Measurements from ENCODE around the gene ADAMTSL2.

DNA sequence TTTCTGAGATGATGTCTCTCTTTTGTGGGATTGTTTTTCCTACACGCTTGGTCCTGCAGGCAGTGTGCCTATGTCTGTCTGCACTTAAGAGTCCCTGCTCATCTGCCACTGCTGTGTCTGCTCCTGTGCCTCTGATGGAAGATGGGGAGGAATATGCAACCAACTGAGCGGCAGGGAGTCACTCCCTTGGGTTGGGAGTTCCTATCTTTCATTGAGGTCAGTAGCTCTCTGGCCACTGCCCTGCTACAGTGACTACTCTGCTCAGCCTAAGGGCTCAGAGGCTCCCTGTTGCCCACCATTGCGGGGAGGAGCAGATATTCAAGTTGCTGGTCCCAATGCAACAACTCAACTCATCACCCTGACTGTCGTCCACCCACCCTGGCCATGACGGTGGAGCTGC lies 88.1 kb downstream of the ADAMTSL2 start:
- TF ChIP-seq NCOA1 (CRISPR knock-in tag; IDR thresholded peaks at IDR 0.05): no peak
- TF ChIP-seq, protein P1, sequence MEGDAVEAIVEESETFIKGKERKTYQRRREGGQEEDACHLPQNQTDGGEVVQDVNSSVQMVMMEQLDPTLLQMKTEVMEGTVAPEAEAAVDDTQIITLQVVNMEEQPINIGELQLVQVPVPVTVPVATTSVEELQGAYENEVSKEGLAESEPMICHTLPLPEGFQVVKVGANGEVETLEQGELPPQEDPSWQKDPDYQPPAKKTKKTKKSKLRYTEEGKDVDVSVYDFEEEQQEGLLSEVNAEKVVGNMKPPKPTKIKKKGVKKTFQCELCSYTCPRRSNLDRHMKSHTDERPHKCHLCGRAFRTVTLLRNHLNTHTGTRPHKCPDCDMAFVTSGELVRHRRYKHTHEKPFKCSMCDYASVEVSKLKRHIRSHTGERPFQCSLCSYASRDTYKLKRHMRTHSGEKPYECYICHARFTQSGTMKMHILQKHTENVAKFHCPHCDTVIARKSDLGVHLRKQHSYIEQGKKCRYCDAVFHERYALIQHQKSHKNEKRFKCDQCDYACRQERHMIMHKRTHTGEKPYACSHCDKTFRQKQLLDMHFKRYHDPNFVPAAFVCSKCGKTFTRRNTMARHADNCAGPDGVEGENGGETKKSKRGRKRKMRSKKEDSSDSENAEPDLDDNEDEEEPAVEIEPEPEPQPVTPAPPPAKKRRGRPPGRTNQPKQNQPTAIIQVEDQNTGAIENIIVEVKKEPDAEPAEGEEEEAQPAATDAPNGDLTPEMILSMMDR (CRISPR knock-in tag; IDR thresholded peaks at IDR 0.05): no peak
- TF ChIP-seq, protein P2, sequence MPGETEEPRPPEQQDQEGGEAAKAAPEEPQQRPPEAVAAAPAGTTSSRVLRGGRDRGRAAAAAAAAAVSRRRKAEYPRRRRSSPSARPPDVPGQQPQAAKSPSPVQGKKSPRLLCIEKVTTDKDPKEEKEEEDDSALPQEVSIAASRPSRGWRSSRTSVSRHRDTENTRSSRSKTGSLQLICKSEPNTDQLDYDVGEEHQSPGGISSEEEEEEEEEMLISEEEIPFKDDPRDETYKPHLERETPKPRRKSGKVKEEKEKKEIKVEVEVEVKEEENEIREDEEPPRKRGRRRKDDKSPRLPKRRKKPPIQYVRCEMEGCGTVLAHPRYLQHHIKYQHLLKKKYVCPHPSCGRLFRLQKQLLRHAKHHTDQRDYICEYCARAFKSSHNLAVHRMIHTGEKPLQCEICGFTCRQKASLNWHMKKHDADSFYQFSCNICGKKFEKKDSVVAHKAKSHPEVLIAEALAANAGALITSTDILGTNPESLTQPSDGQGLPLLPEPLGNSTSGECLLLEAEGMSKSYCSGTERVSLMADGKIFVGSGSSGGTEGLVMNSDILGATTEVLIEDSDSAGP (CRISPR knock-in tag; IDR thresholded peaks at IDR 0.05; ENCODE audit: borderline replicate concordance): no peak
- TF ChIP-seq, protein P3, sequence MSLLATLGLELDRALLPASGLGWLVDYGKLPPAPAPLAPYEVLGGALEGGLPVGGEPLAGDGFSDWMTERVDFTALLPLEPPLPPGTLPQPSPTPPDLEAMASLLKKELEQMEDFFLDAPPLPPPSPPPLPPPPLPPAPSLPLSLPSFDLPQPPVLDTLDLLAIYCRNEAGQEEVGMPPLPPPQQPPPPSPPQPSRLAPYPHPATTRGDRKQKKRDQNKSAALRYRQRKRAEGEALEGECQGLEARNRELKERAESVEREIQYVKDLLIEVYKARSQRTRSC (CRISPR knock-in tag; IDR thresholded peaks at IDR 0.05; ENCODE audit: low read depth): no peak
- no peak for TF ChIP-seq IRF2 (CRISPR knock-in tag; IDR thresholded peaks at IDR 0.05)
- TF ChIP-seq ARID2 (CRISPR knock-in tag; IDR thresholded peaks at IDR 0.05; ENCODE audit: borderline replicate concordance): no peak
- no peak for TF ChIP-seq ATF6 (CRISPR knock-in tag; conservative IDR thresholded peaks at IDR 0.05)
- no peak for TF ChIP-seq NR2F6 (IDR thresholded peaks at IDR 0.05)
- no peak for TF ChIP-seq NR2F6 (CRISPR knock-in tag; IDR thresholded peaks at IDR 0.05)
- no peak for TF ChIP-seq TRAFD1 (CRISPR knock-in tag; IDR thresholded peaks at IDR 0.05; ENCODE audit: borderline replicate concordance)
